Superior temporal gyrus (tissue), 1 donor: Measurements from ENCODE around the gene PLCL1.

ENCODE experiments used
- DNase-seq: peaks from one replicate; pipeline ENCODE4 v3.0.0-alpha.2; 2016; ENCODE audit errors: extremely low spot score

The PLCL1 gene

GRCh38 chr2:198114064-198114463 lies 309.7 kb downstream of the PLCL1 start:
- DNase-seq = no peak

GRCh38 chr2:198115201-198115600 lies 310.8 kb downstream of the PLCL1 start:
- no peak for DNase-seq

DNA sequence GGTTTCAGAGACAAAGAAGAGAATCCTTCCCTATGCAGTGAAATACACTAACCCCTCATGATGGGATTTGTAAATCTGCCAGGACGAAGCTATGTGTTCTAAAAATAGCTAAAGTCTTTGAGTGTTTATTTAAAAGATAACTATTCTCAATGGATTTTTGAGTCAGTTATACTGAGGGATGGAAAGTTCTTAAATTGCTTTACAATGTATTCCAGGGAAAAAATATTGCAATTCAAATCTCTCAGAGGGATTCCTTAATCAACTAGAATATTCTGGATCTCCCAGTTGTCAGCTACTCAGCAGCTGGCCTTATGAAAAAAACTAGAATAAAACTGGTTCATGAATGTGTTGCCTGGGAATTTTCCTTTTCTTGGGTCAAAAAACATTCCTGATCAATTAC lies 312.4 kb downstream of the PLCL1 start:
- no peak for DNase-seq

DNA sequence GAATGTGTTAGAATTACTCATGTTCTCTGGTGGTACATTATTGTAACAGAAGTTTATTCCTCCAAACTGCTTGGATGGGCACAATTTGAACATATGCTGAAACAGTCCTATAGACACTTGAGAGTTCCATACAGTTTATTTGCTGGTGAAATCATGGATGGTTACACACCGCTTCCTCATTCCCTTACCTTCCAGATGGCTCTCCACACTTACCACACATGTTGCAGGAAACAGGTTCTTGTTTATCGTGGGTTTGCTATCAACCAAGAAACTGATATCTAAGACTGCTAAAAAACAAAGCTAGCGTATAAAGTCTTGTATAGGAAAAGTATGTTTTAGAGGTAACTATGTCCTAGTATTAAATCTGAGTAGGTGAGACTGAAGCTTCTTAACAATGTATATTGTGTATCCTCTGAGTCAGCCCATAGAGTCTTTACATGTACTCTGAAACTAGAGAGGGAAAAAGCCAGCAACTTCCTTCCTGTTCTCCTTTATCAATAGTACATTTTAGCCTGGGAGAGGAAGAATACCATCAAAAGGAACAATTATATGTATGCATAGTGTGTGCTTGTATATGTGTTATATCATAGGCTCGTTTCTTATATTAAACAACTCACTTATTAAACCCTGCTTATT lies 313.1 kb downstream of the PLCL1 start:
- DNase-seq = no peak

DNA sequence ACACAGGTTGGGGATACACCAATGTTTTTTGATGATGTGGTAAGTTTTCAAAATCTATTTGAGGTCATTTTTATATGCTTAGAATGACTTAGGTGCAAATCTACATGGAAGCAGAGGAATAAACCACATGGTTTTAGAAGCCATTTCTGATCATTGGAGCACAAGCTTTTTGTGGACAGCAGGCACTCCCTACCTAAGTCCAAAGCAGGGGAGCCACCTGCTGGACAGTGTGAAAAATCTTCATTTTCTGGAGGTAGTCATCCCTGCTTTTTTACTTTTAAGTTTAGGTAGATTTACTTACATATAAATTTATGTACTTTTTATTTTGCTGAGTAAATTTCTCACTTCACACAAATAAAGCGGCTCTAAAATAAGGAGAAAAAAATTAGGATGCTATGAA lies 323.2 kb downstream of the PLCL1 start:
- peak; percentile 69 for DNase-seq

- DNase-seq = no peak
Measured at GRCh38 chr2:198129609-198130008, 325.2 kb downstream of the PLCL1 start.

- peak; percentile 50 for DNase-seq
Measured at GRCh38 chr2:198134293-198134955, 330.0 kb downstream of the PLCL1 start.

DNA sequence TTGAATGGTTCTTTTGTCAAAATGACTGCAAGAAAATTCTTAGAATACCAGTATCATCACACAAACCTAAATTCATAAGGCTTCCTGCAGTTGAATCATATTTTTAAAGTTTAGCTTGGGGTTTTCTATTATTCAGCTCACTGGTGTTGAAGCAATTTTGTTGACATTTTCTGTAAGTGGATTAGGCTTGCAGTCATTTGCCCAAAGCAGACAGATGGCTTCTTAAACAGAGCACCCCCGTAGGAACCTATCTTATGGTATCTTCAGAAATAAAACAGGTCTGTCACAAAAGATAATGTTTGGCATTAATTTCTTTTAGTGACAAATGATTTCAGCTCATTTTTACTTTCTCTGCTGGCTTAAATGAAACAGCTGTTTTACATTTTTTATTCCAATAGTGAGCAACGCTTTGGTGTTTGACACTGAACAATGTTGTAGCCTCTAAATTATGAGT lies 331.1 kb downstream of the PLCL1 start:
- peak; percentile 77 for DNase-seq

DNA sequence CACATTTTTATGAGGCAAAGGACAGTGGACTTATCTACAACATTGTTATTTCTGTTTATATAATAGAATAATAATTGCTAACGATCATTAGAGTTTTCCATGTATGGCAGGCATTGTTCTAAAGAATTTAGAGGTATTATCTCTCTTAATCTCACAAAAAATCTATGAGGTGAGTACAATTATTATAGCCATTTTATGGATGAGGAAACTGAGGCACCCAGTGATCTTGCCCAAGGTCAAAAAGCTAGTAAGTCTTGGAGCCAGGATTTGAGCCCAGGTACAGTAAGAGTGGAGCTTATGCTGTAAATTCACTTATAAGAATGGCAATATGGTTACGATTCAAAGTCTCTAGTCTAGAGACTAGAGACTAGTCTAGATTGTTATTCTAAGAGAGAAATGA lies 331.7 kb downstream of the PLCL1 start:
- DNase-seq = no peak

GRCh38 chr2:198137733-198138132 lies 333.3 kb downstream of the PLCL1 start:
- DNase-seq = no peak

DNA sequence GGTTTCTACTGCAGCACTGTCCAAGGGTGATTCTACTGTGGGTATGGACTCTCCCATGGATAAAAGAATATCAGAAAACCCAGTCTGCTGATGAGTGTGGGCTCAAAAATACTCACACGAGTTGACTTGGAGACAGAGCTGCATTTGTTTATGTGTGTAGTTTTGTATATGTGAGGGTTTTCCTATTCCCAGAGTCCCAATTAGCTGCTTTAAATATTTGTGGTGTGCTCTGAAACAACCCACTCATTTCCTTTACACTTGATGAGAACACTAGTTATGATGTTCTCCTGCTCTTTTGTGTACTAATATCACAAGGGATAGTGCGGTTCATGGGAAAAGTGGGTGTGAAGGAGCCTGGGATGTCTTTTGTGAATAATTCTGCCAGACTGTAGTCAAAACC lies 337.3 kb downstream of the PLCL1 start:
- no peak for DNase-seq

GRCh38 chr2:198143156-198143555 lies 338.8 kb downstream of the PLCL1 start:
- peak; percentile 45 for DNase-seq

DNA sequence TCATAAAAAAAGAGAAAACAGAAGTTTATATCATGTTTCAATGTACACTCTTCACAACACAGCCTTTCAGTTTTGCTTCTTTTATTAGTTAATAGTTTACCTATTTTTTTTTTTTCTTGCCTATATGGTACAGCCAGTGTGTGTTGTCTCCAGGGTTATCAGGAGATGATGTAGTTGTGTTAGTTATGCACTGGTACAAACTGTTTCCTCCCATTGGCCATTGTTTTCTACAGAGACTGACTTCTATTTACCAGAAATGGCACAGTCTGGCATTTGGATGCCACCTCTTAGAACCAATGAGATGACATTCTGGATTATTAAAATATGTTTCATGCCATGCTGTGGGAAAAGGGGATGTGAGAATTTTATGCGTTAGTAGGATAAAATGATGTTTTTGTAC lies 339.4 kb downstream of the PLCL1 start:
- DNase-seq = peak; percentile 90

- peak; percentile 81 for DNase-seq
Measured at GRCh38 chr2:198144660-198145059, 340.3 kb downstream of the PLCL1 start.

DNA sequence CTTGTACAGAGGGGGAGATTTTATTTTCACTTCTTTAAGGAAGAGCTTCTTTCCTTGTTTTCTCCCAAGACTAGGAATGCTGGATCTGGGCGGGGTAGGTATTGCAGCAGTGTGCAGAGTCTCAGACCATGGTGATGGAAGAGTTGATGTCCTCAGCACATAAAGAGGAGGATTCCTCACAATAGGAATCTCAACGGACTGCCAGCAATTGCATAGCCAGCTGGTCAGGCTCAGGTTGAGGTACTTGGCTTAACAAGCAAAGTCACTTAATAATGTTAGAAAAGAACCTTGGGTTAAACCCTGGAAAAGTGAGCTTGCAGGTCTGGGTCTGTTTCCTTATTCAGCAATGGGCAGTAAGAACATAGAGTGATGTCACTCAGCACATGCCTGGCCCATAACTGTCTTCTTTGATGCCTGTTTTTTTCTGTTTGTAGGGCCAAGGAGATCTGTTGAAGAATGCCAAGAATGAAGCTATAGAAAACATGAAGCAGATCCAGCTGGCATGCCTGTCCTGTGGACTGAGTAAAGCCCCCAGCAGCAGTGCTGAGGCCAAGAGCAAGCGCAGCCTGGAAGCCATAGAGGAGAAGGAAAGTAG lies 342.1 kb downstream of the PLCL1 start:
- no peak for DNase-seq

- DNase-seq = no peak
Measured at GRCh38 chr2:198157314-198157713, 352.9 kb downstream of the PLCL1 start.

DNA sequence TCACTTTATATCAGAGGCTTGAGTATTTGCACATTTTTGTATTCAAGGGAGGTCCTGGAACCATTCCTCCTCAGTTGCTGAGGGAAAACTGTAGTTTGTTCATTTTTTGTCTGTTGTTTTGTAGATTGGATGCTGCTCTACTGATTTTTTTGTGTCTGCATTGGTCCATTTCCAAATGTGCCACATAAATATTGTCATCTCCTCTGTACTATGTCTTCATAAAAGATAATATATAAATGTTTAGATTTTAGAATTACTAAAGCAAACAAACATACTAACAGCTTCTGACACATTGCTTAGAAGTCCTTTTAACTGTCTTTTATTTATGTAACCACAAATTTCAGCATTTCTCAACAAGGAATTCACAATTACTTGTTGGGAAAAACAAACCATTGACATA lies 356.8 kb downstream of the PLCL1 start:
- DNase-seq = no peak

DNA sequence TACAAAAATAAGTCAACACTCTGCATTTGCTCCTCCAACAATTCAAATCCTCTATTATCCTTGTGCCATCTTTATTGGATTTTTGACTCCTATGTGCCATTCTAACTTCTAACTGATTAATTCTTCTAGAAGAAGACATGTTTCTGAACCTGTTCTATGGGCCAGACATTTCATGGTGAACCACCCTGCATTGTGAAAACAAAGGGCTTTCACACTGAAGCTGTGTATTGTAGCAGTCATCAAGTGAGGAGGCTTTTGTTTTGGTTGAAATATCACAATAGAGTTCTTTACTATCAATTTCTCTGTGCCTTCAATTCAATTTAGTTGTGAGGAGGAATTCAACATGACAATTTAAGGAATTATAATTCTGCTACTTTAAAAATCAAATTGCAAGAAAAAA lies 357.9 kb downstream of the PLCL1 start:
- DNase-seq = peak; percentile 91

- no peak for DNase-seq
Measured at GRCh38 chr2:198164843-198165242, 360.4 kb downstream of the PLCL1 start.

- DNase-seq = no peak
Measured at GRCh38 chr2:198165289-198165688, 360.9 kb downstream of the PLCL1 start.

DNA sequence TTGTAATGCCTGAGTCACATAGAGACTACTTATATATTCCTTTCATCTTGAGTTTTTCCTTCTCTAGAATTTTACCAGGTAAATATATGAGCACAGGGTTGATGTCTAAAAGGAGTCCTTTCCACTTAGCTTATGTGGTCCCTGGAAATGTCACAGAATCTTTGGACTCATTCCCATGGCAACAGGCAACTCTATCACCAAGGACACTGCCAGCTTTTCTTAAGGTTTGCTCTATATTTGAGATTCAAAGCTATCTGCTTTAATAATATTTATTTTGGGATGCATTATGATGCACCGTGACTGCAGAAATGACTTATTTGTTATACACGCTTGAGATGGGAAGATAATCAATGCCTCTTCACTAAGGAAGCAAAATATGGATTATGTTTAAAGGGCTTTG lies 363.0 kb downstream of the PLCL1 start:
- no peak for DNase-seq

GRCh38 chr2:198168651-198169050 lies 364.3 kb downstream of the PLCL1 start:
- no peak for DNase-seq

DNA sequence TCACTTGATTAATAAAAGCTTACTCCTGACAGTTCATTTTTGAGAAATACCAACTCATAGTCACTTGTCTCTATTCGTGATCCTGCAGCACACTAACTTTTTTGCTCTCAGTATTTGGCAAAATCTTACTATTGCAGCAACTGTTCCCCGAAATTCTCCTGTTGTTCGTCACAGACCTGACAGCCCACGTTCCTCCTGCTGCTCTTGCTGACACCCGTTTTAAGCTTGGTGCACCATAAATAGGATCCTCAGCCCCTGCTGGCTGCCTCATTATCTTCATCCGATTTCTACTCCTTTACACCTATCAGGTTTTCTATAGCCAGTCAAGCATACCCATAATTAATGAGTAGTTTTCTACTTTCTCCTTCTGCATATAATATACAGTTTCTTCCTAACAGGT lies 368.8 kb downstream of the PLCL1 start:
- peak; percentile 62 for DNase-seq
